Measurements from ENCODE around the gene ERLEC1. TPM values are rescaled to one million over a fixed set of nuclear protein-coding genes. Genes with fewer than 3 reads are reported as not detected.

The ERLEC1 gene
- total RNA-seq, 1 donor from 2014 or later, result 54.2 TPM

DNA sequence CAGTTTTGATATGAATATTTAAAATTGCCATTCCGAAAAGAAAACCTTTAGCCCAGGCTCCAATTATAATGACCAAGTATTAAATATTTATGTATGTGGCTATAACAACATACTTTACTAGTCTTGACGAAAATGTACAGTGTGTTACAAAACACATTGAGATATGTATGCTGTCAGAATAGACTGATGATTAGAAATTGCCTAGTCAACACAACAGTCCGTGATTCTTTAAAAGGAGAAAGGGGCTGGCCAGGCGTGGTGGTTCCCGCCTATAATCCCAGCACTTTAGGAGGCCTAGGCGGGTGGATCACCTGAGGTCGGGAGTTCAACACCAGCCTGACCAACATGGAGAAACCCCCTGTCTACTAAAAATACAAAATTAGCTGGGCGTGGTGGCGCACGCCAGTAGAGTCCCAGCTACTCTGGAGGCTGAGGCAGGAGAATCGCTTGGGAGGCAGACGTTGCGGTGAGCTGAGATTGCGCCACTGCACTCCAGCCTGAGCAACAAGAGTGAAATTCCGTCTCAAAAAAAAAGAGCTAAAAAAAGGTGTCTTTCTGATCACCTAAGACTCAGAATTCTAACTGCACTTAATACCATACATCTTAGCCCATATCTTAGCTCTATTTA, 17.4 kb upstream of the ERLEC1 start:
- no peak for FAIRE-seq

DNA sequence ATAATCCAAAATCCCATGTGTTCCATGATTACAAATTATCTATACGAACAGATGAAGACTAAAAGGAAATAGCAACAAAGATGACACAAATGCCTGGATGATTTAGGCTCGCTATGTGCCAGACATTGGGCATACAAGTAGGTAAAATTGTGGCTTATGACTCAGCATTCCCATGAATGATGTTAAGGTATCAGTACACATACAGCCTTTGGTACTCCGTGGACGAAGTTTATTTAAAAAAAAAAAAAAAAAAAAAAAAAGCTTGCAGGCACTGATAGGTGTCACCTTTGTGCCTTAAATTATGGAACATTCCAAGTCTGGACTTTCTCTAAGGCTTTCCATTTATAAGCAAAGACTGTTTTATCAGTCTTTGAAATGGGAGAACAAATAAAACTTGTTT, 16.6 kb upstream of the ERLEC1 start:
- no peaks in the 10 kb centered on the region for H4K20me1 ChIP-seq (ENCODE audit: insufficient read depth, low read length)
- no peaks in the 10 kb centered on the region for H3K36me3 ChIP-seq (ENCODE audit: insufficient read depth, low read length)
- no peak overlapping the region for H3K4me3 Mint-ChIP-seq (ENCODE audit: unreplicated experiment)
- no peaks in the 10 kb centered on the region for H3K9me3 Mint-ChIP-seq (ENCODE audit: unreplicated experiment)
- H3K27me3 ChIP-seq (ENCODE audit: insufficient read depth, low read length), result no peaks in the 10 kb centered on the region
- no peak overlapping the region for H3K4me2 ChIP-seq (ENCODE audit: low read length)
- peaks cover 65% of the 10 kb centered on the region for H3K79me2 ChIP-seq (ENCODE audit: insufficient read depth, low read length)
- H3K27ac Mint-ChIP-seq (ENCODE audit: unreplicated experiment), result no peak overlapping the region
- no peak for DNase-seq (ENCODE audit: low read depth)
- no peak overlapping the region for H3K4me3 ChIP-seq (ENCODE audit: insufficient read depth, low read depth, low read length)
- FAIRE-seq, result no peak
- H3K27me3 Mint-ChIP-seq (ENCODE audit: low read depth, unreplicated experiment), result no peaks in the 10 kb centered on the region
- H3K4me1 ChIP-seq (ENCODE audit: insufficient read depth, low read length), result peaks cover 5% of the 10 kb centered on the region
- no peaks in the 10 kb centered on the region for H3K4me1 Mint-ChIP-seq (ENCODE audit: low read depth, unreplicated experiment)
- no peak overlapping the region for H3K27ac ChIP-seq (ENCODE audit: low read depth, low read length)
- no peak overlapping the region for H2AFZ ChIP-seq (ENCODE audit: low read depth, low read length)
- H3K36me3 Mint-ChIP-seq (ENCODE audit: low read depth, unreplicated experiment), result no peaks in the 10 kb centered on the region
- no peaks in the 10 kb centered on the region for H3K9me3 ChIP-seq (ENCODE audit: insufficient read depth, low read depth, low read length)
- H3K9ac ChIP-seq (ENCODE audit: low read length), result no peak overlapping the region
- no peak for TF ChIP-seq EZH2 (IDR thresholded peaks at IDR 0.05; ENCODE audit: insufficient read depth, low read length)
- TF ChIP-seq, protein P1, sequence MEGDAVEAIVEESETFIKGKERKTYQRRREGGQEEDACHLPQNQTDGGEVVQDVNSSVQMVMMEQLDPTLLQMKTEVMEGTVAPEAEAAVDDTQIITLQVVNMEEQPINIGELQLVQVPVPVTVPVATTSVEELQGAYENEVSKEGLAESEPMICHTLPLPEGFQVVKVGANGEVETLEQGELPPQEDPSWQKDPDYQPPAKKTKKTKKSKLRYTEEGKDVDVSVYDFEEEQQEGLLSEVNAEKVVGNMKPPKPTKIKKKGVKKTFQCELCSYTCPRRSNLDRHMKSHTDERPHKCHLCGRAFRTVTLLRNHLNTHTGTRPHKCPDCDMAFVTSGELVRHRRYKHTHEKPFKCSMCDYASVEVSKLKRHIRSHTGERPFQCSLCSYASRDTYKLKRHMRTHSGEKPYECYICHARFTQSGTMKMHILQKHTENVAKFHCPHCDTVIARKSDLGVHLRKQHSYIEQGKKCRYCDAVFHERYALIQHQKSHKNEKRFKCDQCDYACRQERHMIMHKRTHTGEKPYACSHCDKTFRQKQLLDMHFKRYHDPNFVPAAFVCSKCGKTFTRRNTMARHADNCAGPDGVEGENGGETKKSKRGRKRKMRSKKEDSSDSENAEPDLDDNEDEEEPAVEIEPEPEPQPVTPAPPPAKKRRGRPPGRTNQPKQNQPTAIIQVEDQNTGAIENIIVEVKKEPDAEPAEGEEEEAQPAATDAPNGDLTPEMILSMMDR (IDR thresholded peaks at IDR 0.05; ENCODE audit: insufficient read depth, low read depth, low read length), result no peak

More for the DNA sequence above, 17.4 kb upstream of the ERLEC1 start:
- no peaks in the 10 kb centered on the region for H3K36me3 Mint-ChIP-seq (ENCODE audit: low read depth, unreplicated experiment)
- no peaks in the 10 kb centered on the region for H3K27me3 ChIP-seq (ENCODE audit: insufficient read depth, low read length)
- peaks cover 5% of the 10 kb centered on the region for H3K4me1 ChIP-seq (ENCODE audit: insufficient read depth, low read length)
- H2AFZ ChIP-seq (ENCODE audit: low read depth, low read length), result no peak overlapping the region
- no peak overlapping the region for H3K27ac ChIP-seq (ENCODE audit: low read depth, low read length)
- TF ChIP-seq, protein P1 (IDR thresholded peaks at IDR 0.05; ENCODE audit: insufficient read depth, low read depth, low read length), result no peak
- TF ChIP-seq EZH2 (IDR thresholded peaks at IDR 0.05; ENCODE audit: insufficient read depth, low read length), result no peak
- H3K9me3 Mint-ChIP-seq (ENCODE audit: unreplicated experiment), result no peaks in the 10 kb centered on the region
- no peaks in the 10 kb centered on the region for H3K9me3 ChIP-seq (ENCODE audit: insufficient read depth, low read depth, low read length)
- no peak overlapping the region for H3K4me3 Mint-ChIP-seq (ENCODE audit: unreplicated experiment)
- peaks cover 58% of the 10 kb centered on the region for H3K79me2 ChIP-seq (ENCODE audit: insufficient read depth, low read length)
- no peak overlapping the region for H3K9ac ChIP-seq (ENCODE audit: low read length)
- no peak overlapping the region for H3K4me2 ChIP-seq (ENCODE audit: low read length)
- H3K36me3 ChIP-seq (ENCODE audit: insufficient read depth, low read length), result no peaks in the 10 kb centered on the region
- H3K27ac Mint-ChIP-seq (ENCODE audit: unreplicated experiment), result no peak overlapping the region
- DNase-seq (ENCODE audit: low read depth), result no peak
- no peaks in the 10 kb centered on the region for H3K4me1 Mint-ChIP-seq (ENCODE audit: low read depth, unreplicated experiment)
- no peak overlapping the region for H3K4me3 ChIP-seq (ENCODE audit: insufficient read depth, low read depth, low read length)
- H3K27me3 Mint-ChIP-seq (ENCODE audit: low read depth, unreplicated experiment), result no peaks in the 10 kb centered on the region
- H4K20me1 ChIP-seq (ENCODE audit: insufficient read depth, low read length), result no peaks in the 10 kb centered on the region

DNA sequence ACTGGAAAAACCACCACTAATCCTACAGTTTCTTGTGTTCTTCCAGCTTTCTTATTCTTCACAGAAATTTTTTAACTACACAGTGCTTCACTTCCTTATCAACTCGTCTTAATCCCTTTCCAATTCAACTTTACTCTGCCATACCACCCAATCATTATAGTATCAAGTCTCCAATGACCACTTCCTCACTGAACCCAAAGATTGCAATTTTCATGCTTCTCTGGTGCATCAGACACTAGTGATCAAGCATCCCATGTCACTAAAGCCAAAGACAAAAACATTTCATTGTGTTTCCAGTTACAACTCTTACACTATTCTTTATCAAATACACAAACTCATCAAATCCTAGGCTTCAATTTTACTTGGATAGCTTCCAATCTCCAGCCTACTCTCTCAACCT, 9.7 kb upstream of the ERLEC1 start:
- Histone ChIP-seq H3K4me2 (ENCODE audit: low read length) (no peak overlapping the region), H3K4me1 (ENCODE audit: insufficient read depth, low read length) (no peaks in the 10 kb centered on the region), H3K9ac (ENCODE audit: low read length) (no peak overlapping the region), H2AFZ (ENCODE audit: low read depth, low read length) (no peak overlapping the region), H3K9me3 (ENCODE audit: insufficient read depth, low read depth, low read length) (no peaks in the 10 kb centered on the region), H3K79me2 (ENCODE audit: insufficient read depth, low read length) (peaks cover 89% of the 10 kb centered on the region), H4K20me1 (ENCODE audit: insufficient read depth, low read length) (peaks cover 21% of the 10 kb centered on the region), H3K4me3 (ENCODE audit: insufficient read depth, low read depth, low read length) (no peak overlapping the region), H3K27me3 (ENCODE audit: insufficient read depth, low read length) (no peaks in the 10 kb centered on the region), H3K36me3 (ENCODE audit: insufficient read depth, low read length) (peaks cover 8% of the 10 kb centered on the region), H3K27ac (ENCODE audit: low read depth, low read length) (no peak overlapping the region)
- Mint-ChIP-seq H3K27ac (ENCODE audit: unreplicated experiment) (no peak overlapping the region), H3K27me3 (ENCODE audit: low read depth, unreplicated experiment) (no peaks in the 10 kb centered on the region), H3K36me3 (ENCODE audit: low read depth, unreplicated experiment) (peaks cover 3% of the 10 kb centered on the region), H3K9me3 (ENCODE audit: unreplicated experiment) (no peaks in the 10 kb centered on the region), H3K4me1 (ENCODE audit: low read depth, unreplicated experiment) (no peaks in the 10 kb centered on the region), H3K4me3 (ENCODE audit: unreplicated experiment) (no peak overlapping the region)
- no peak for TF ChIP-seq EZH2 (IDR thresholded peaks at IDR 0.05; ENCODE audit: insufficient read depth, low read length)
- TF ChIP-seq, protein P1 (IDR thresholded peaks at IDR 0.05; ENCODE audit: insufficient read depth, low read depth, low read length), result no peak
- no peak for DNase-seq (ENCODE audit: low read depth)
- no peak for FAIRE-seq

Measured in astrocyte (in vitro differentiated cells and primary cell).